Chondrocyte (in vitro differentiated cells): Measurements from ENCODE around the gene PRSS1. TPM values are rescaled to one million over a fixed set of nuclear protein-coding genes. Genes with fewer than 3 reads are reported as not detected.

ENCODE experiments used
- DNase-seq: peaks from one replicate; pipeline ENCODE4 v3.0.0; 2021; ENCODE audit warnings: mixed read lengths, low spot score
- H3K27ac Mint-ChIP-seq: one replicate; pipeline ENCODE4 v1.8.0; 2021; ENCODE audit warnings: mild to moderate bottlenecking, moderate library complexity, mixed read lengths; ENCODE audit not compliant: unreplicated experiment
- H3K27me3 Mint-ChIP-seq: 2 replicates; pipeline ENCODE4 v1.8.0; 2021; ENCODE audit warnings: low read depth, mixed read lengths
- H3K36me3 Mint-ChIP-seq: 2 replicates; pipeline ENCODE4 v1.8.0; 2021; ENCODE audit warnings: low read depth, mixed read lengths
- H3K4me1 Mint-ChIP-seq: 2 replicates; pipeline ENCODE4 v1.8.0; 2021; ENCODE audit warnings: low read depth, mild to moderate bottlenecking, mixed read lengths
- H3K4me3 Mint-ChIP-seq: one replicate; pipeline ENCODE4 v1.8.0; 2021; ENCODE audit warnings: mild to moderate bottlenecking, moderate library complexity, mixed read lengths; ENCODE audit not compliant: unreplicated experiment
- H3K9me3 Mint-ChIP-seq: 2 replicates; pipeline ENCODE4 v1.8.0; 2021; ENCODE audit warnings: low read depth, mixed read lengths
- CTCF ChIP-seq: fragments of 200-600 bp; sonication (generic); IDR thresholded peaks from 2 replicates; pipeline ENCODE4 v1.5.0; 2021; ENCODE audit warnings: antibody characterized with exemption, mild to moderate bottlenecking, moderate library complexity
- total RNA-seq: library from RNA; stranded (reverse); gene quantifications from 3 replicates; pipeline ENCODE4 v1.2.1, GENCODE V29; 2021

Gene PRSS1
- total RNA-seq, 1 donor from 2014 or later, result not detected

GRCh38 chr7:142797391-142798377, 48.4 kb downstream of the PRSS1 start:
- no peaks in the 10 kb centered on the region for H3K36me3 Mint-ChIP-seq
- H3K27me3 Mint-ChIP-seq, result peaks cover 84% of the 10 kb centered on the region
- no peaks in the 10 kb centered on the region for H3K9me3 Mint-ChIP-seq
- DNase-seq, result no peak
- TF ChIP-seq CTCF, result no peak
- H3K4me3 Mint-ChIP-seq, result peak overlapping the region; percentile 31
- H3K4me1 Mint-ChIP-seq, result peaks cover 9% of the 10 kb centered on the region
- no peak overlapping the region for H3K27ac Mint-ChIP-seq

- H3K4me1 Mint-ChIP-seq, result peaks cover 9% of the 10 kb centered on the region
- no peaks in the 10 kb centered on the region for H3K36me3 Mint-ChIP-seq
- no peak for TF ChIP-seq CTCF
- no peaks in the 10 kb centered on the region for H3K9me3 Mint-ChIP-seq
- no peak overlapping the region for H3K27ac Mint-ChIP-seq
- DNase-seq, result no peak
- H3K27me3 Mint-ChIP-seq, result peaks cover 86% of the 10 kb centered on the region
- no peak overlapping the region for H3K4me3 Mint-ChIP-seq
Measured at GRCh38 chr7:142798451-142799436, 49.5 kb downstream of the PRSS1 start.

- H3K27ac Mint-ChIP-seq, result no peak overlapping the region
- no peaks in the 10 kb centered on the region for H3K9me3 Mint-ChIP-seq
- no peak overlapping the region for H3K4me3 Mint-ChIP-seq
- DNase-seq, result no peak
- TF ChIP-seq CTCF, result no peak
- H3K4me1 Mint-ChIP-seq, result peaks cover 9% of the 10 kb centered on the region
- peaks cover 83% of the 10 kb centered on the region for H3K27me3 Mint-ChIP-seq
- H3K36me3 Mint-ChIP-seq, result no peaks in the 10 kb centered on the region
Measured at GRCh38 chr7:142799437-142799835, 50.2 kb downstream of the PRSS1 start.

- H3K27ac Mint-ChIP-seq, result no peak overlapping the region
- no peaks in the 10 kb centered on the region for H3K36me3 Mint-ChIP-seq
- no peak for DNase-seq
- peaks cover 9% of the 10 kb centered on the region for H3K4me1 Mint-ChIP-seq
- TF ChIP-seq CTCF, result no peak
- H3K27me3 Mint-ChIP-seq, result peaks cover 76% of the 10 kb centered on the region
- no peaks in the 10 kb centered on the region for H3K9me3 Mint-ChIP-seq
- H3K4me3 Mint-ChIP-seq, result no peak overlapping the region
Measured at GRCh38 chr7:142800088-142800487, 50.8 kb downstream of the PRSS1 start.
